GM18519 (cell line): Measurements from ENCODE around the gene STON2.
"Not testable (repeated sequence)": the region's sequence is repeated elsewhere in the genome, so short reads cannot be mapped to it uniquely, and the experiment has no call there.

Experiments
- ATAC-seq: cut with Tn5 transposase; IDR thresholded peaks from one replicate; pipeline ENCODE4 v1.9.1; 2021; ENCODE audit warnings: mild to moderate bottlenecking, moderate library complexity; ENCODE audit not compliant: unreplicated experiment, low FRiP score

Gene STON2

DNA sequence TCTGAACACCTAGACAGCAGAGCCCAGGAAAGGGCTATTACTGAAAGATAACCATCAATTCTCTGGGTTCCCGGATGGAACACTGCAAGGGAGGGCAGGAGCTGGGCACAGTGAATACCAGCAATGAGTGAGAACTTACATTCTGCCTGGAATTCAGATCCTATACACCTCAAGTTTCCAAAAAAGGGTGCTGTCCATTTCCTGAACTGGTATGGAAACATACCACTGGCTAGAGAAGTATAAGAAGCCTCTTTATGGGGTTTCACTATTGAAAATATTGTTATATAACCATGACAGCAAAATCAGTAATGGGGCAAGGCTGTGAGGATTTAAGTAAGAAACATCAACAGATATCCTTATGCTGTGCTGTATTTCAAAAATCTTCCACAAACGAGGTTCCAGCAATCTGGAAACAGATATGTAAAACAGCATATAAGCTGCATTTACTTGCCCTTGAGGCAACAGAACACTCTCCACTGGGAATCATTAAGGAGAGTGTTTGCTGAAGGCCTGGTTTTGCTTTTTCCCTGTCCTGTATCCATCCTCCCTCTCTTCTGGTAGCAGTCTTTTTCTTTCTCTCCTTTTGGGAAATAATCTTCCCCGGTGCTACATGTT is 126.1 kb downstream of the STON2 start:
- ATAC-seq = no peak

DNA sequence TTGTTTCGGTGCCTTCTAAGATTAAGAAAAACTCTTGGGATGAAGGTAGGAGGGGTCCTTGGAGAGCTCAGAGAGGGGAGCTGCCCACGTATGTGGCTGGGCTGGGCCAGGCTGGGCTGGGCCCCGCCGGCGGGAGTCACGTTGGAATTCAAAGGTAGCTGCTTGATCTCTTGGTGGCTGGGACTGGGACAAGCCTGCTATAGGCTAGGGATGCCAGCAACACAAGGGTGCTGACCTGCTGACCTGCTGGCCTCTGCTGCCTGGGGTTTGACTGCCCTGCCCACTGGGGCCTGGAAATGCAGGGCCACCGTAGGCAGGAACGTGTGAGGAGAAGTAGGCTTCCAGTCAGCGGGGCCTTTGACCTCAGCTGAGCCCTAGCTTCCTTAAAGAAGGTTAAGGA is 126.6 kb downstream of the STON2 start:
- no peak for ATAC-seq

DNA sequence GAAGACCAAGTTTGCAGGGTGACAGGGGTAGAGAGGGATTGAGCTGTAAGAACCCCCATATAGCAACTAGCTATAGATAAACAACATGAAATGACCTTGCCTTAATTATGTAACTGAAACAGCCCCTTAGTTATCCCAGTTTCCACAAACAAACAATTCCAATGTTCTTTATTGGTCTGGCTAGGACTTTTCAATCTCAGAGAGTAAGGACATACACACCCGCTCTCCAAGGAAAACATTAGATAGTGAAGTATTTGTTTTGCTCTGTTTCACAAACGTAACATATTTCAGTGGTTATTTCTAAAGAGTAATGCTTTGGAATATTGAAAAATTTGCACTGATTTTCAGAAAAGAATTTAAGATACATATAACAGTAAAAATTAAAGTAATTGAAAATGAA is 127.8 kb downstream of the STON2 start:
- ATAC-seq = no peak

DNA sequence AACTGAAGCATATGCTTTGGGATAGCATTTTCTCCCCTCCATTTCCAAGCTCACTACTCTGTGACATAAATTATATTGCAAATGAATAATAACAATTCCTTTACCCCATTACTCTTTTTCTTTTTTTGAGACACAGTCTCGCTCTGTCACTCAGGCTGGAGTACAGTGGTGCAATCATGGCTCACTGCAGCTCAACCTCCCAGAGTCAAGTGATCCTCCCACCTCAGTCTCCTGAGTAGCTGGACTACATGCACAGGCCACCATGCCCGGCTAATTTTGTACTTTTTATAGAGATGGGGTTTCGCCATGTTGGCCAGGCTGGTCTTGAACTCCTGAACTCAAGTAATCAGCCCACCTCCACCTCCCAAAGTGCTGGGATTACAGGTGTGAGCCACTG is 130.1 kb downstream of the STON2 start:
- ATAC-seq = no peak

DNA sequence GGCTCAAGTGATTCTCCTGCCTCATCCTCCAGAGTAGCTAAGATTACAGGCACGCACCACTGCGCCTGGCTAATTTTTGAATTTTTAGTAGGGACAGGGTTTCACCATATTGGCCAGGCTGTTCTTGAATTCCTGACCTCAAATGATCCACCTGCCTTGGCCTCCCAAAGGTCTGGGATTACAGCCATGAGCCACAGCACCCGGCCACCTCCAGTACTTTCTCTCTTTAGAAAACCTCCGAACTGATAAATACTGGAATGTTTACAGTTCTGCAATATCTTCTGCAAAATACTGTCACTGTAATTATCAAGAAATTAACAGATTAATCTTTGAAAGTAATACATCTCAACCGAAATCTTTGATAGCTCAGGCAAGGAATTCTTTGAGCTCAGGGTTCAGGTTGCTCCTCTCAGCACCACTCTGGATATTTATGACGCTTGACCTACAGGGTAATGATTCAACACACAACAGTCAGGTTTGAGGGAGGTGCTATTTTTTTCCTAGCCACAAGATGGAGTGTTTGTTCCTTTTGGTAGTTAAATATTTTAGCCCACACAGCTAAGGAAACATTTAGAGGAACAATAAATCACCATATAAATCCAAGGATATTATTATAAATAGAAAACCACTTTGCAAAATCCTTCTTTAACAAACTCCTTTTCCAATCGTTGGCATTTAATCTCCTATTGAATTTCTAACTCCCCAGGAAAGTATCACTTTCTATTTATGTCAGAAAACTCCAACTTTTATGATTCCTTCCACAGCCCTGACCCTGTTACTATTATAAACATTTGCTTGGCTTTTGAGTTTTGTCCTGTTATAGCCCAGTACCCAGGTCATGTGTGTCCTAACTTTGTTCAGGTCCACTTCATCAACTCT is 130.8 kb downstream of the STON2 start:
- ATAC-seq = peak; percentile 57

DNA sequence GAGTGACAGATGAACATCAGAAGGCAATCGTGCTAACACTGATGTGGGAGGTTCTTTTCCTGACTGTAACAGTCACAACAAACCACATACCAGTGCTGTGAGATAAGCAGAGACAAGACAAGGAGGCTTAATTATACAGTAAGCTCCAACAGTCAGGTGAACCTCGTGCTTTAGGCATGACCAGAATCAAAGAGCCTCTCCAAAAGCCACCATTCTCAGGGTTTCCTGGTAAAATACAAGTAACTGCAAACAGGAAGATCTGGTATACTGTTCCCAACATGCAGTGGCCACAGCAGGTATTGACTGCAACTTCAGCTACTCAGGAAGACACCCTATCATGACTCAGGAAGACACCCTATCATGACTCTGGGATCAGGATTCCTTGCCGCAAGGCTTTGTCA is 132.1 kb downstream of the STON2 start:
- no peak for ATAC-seq

DNA sequence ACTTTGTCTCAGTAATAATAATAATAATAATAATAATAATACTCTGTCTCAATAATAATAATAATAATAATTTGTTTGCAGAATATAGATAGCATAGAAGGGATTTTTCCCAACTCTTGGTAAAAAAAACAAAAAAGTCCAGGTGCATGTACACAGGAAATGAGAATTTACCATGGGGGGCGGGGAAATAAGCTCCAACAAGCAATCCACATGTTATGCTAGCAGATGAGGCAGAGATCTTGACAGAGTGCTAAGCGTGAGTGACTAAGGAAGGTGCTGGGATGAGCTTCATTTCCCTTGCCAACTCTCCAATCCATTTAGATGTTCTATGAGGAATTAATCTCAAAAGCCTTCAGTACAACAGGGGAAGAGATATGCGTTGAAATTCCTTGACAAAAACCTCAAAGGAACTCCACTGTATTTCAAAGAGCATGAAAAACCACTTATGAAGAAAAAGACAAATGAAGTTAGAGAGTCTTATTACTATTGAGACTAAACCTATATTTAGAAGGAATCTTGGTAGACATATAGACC is 134.4 kb downstream of the STON2 start:
- no peak for ATAC-seq

DNA sequence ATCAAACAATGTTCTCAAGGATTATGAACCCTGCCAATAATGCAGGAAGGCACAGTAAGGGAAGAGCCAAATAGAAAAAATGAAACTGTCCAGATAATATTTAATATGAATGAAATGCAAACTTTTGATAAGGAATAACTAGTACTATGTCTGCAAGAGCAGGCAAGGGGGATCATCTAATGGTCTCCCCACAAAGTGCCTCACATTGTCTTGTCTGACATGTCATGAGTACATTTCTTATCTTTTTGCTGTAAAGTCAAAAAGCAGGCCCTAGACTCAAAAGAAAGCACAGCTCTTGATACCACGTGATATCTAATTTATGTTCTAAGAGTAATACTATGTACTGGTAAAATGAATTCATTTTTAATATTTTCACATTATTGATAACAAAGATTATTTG is 135.5 kb downstream of the STON2 start:
- no peak for ATAC-seq

DNA sequence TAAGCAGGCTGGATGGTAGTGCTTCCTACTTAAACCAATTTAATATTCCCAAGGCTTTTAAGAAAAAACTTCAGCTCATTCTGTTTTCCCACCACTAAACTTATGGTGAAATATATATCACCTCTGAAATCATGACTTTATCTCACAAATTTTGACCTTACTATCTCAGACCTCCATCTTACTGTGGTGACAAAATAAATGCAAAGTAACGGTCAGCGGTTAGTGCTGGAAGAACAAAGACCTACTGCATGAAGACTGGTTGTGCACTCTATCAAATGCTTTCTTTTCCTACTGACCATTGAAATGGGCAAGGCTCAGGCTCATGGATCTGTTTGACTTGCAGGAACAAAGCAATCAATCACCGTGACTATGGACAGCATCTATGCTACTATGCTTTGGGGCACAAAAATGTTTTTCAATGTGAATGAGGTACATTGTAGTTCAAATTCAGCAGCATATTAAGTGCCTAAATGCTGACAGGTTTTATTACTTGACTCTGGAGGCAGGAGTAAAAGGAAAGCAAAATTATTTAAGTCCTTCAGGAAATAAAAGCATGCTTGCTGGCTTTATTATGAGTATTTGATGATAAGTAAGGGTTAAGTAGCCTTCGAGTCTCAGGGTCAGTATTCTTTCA is 136.2 kb downstream of the STON2 start:
- no peak for ATAC-seq

DNA sequence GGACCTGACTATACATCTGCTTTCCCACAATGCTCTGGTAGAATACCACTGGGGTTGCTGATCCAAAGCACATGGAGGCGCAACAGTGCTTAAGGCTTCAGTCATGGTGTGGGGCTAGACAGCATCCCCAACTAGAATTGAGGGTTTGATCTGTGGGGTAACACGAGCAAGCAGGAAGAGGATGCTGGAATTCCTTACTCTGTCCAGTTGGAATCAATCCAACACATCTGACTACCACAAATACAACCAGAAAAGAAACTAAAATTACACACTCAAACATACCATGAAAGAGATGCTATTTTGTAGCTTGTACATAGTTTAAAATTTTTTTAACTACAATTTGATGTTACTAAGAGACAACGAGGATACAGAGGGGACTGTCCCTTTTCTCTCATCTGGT is 138.9 kb downstream of the STON2 start:
- no peak for ATAC-seq

DNA sequence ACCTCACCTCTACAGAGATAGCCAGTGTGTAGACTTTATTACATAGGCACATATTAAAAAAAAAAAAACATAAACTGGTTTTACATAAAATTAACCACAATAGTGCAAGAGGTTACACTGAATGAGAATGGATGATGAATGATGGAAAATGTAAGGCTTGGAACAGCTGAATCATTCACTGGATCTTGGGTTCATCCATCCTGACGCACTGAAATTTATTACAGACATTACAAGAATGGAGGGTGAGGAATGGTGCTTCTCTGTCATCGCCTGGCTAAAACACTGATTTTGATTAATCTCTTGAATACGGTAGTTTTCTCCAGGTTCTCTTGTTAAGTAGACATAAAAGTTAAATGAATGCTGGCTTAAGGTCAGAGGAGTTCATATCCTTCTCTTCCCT is 139.4 kb downstream of the STON2 start:
- no peak for ATAC-seq

DNA sequence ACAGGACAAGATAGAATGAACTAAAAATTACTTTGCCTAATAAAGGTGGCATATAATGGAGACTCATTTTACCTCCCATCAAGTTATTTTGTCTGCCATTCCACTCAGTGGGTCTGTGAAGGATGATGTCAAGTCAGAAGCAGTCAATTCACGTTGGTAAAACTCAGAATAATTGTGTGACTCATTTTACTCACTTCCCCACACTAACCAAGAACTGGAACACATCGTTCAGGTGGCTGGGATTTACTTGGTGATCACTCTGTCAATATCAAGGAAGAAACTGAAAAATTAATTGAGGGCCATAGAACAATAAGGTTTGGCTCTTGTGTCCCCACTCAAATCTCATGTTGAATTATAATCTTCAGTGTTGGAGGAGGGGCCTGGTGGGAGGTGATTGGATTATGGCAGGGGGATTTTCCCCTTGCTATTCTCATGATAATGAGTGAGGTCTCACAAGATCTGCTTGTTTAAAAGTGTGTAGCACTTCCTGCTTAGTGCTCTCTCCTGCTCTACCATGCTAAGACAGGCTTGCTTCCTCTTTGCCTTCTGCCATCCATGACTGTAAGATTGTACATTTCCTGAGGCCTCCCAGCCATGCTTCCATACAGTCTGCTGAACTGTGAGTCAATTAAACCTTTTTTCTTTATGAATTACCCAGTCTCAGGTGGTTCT is 143.7 kb downstream of the STON2 start:
- ATAC-seq = peak; percentile 67

DNA sequence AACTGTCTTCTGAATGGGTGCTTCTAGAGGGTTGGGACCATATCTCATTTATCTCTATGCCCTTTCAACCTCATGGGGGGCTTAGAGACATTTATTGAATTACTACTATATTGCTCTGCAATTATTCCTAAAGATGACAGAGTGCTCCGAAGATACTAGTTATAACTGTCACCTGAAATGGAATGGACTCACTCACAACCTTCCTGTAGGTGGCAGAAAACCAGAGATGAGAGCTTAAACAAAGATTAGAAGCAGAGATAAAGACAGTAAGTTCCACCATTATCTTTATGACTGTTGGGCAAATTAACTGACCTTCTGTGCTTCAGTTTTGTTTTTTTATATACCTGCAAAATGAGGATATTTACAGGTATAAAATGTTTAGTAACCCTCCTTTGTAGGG is 147.8 kb downstream of the STON2 start:
- ATAC-seq = no peak

DNA sequence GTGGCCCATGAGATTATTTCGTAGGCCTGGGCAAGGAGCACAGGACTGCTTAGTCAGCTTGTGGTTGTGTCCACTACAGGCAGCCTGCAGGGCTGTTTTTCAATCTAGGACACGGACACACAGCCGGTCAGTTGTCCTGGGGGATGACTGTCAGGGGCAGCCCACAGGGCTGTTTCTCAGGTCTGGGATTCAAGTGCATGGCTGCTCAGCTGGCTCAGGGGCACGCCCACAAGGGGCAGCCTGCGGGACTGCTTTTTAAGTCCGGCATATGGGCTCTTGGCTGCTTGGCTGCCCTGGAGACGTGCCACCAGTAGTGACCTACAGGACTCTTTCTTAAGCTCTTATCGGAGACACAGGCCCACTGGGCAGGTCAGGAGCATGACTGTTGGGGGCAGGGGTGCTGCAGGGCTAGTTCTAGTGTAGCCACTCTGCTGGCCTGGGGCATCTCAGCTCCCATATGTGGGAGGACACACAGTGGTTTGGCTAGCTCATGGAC is 152.8 kb downstream of the STON2 start:
- no peak for ATAC-seq

DNA sequence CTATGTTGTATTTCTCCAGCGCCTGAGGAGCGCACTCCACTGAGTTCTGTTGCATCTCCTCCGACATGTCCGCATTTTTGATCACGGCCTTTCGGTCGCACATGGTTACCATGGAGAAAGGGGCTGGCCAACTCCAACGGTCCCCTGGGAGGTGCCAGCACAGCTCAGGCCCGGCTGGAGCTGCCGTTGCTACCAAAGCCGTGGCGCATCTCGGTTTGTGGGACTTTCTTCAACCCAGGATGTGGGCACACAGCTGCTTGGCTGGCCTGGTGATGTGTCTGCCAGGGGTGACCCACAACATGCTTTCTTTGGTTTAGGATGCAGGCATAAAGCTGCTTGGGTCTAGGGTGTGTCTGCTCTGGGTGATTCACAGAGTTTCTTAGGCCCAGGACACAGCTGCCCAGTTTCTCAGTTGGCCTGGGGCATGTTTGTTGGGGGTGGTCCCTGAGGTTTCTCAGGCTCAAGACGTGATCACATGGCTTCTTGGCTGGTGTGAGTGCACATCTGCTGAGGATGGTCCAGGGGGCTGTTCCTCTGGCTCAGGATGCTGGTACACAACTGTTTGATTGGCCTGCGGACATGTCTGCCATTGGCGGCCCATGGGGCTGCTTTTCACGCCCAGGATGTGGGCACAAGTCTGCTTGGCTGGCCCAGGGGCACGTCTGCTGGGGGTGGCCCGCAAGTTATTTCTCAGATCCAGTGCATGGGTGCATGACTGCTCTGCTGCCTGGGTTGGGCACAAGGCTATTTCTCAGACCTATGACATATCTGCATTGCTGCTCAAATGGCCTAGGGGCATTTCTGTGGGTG is 153.5 kb downstream of the STON2 start:
- ATAC-seq = no peak

DNA sequence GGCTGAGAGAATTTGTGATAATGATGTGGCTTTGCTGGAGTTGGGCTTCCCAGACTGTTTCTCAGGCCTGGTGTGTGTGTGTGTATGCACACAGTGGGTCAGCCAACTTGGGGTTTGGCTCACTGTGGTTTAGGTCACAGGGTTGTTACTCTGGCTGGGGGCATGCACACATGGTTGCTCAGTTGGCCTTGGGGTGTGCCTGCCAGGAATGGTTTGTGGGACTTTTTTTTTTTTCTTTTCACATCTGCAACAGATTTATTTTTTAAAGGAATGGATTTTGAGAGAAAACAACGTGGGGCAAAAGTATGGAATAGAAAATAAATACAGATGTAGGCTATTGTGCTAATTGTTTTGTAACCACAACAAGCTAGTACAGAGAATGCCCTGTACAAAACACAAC is 154.4 kb downstream of the STON2 start:
- ATAC-seq = no peak

DNA sequence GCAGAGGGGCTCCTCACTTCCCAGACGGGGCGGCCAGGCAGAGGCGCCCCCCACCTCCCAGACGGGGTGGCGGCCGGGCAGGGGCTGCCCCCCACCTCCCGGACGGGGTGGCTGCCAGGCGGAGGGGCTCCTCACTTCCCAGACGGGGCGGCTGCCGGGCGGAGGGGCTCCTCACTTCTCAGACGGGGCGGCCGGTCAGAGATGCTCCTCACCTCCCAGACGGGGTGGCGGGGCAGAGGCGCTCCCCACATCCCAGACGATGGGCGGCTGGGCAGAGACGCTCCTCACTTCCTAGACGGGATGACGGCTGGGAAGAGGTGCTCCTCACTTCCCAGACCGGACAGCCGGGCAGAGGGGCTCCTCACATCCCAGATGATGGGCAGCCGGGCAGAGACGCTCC is 155.7 kb downstream of the STON2 start:
- not testable (repeated sequence) for ATAC-seq

DNA sequence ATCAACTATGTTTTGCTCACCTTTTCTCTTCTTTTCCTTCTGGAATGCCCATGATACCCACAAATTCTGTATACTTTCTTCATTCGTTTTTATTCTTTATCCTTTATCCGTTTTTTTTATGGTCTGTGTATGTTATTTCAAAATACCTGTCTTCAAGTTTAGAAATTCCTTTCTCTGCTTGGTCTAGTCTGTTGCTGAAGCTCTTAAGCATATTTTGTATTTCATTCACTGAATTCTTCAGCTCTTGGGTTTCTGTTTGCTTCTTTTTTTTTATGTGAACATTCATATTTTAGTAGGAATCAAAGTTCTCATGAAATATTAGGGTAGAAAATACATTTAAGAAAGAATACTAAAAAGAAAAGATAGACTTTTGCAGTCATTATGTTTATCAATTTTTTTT is 156.6 kb downstream of the STON2 start:
- no peak for ATAC-seq

DNA sequence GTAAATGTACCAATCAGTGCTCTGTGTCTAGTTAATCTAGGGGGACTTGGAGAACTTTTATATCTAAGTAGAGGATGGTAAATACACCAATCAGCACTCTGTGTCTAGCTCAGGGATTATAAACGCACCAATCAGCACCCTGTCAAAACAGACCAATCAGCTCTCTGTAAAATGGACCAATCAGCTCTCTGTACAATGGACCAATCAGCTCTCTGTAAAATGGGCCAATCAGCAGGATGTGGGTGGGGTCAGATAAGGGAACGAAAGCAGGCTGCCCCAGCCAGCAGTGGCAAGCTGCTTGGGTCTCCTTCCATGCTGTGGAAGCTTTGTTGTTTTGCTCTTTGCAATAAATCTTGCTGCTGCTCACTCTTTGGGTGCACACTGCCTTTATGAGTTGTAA is 163.3 kb downstream of the STON2 start:
- ATAC-seq = not testable (repeated sequence)

DNA sequence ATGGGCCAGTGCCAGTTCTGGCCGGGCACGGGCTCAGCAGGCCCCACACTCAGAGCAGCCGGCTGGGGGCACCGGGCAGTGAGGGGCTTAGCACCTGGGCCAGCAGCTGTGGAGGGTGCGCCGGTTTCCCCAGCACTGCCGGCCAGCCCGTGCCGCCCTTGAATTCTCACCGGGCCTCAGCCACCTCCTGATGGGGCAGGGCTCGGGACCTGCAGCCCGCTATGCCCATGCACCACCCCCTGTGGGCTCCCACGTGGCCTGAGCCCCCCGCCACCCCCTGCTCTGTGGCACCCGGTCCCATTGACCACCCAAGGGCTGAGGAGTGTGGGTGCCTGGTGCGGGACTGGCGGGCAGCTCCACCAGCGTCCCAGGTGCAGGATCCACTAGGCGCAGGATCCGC is 164.0 kb downstream of the STON2 start:
- ATAC-seq = no peak
